HepG2 (cell line): Measurements from ENCODE around the gene NFE2L1. TPM values are rescaled to one million over a fixed set of nuclear protein-coding genes. Genes with fewer than 3 reads are reported as not detected.

ENCODE experiments used
- ATF1 ChIP-seq: IDR thresholded peaks from 2 replicates; pipeline ENCODE4 v1.6.1; 2016; ENCODE audit warnings: mild to moderate bottlenecking, control low read depth
- CREBL2 ChIP-seq: sonication (generic); formaldehyde crosslinking; IDR thresholded peaks from 2 replicates; pipeline ENCODE4 v1.8.1; 2023; ENCODE audit warnings: missing genetic modification reagents, mild to moderate bottlenecking, borderline replicate concordance
- EEA1 ChIP-seq: sonication (generic); formaldehyde crosslinking; IDR thresholded peaks from 2 replicates; pipeline ENCODE4 v1.5.1; 2020; ENCODE audit warnings: mild to moderate bottlenecking, missing genetic modification reagents, borderline replicate concordance
- ERF ChIP-seq: IDR thresholded peaks from 2 replicates; pipeline ENCODE4 v1.6.1; 2018; ENCODE audit warnings: missing biosample characterization, missing genetic modification reagents
- FOXP1 ChIP-seq, 2 experiments: fragments of 450-650 bp in 1 of 2; IDR thresholded peaks; 2 replicates each; pipeline ENCODE4 v1.6.1; 2017 to 2018; ENCODE audit warnings: antibody characterized with exemption in 1 of 2
- KLF15 ChIP-seq: sonication (generic); formaldehyde crosslinking; IDR thresholded peaks from 2 replicates; pipeline ENCODE4 v1.8.1; 2023; ENCODE audit warnings: borderline replicate concordance, mild to moderate bottlenecking, inconsistent platforms, missing genetic modification reagents, mixed read lengths
- MAF1 ChIP-seq: sonication (generic); formaldehyde crosslinking; IDR thresholded peaks from 2 replicates; pipeline ENCODE4 v1.5.0; 2020; ENCODE audit warnings: missing genetic modification reagents, borderline replicate concordance
- MXD4 ChIP-seq: IDR thresholded peaks from 2 replicates; pipeline ENCODE4 v1.6.1; 2016; ENCODE audit warnings: mild to moderate bottlenecking, missing biosample characterization, missing genetic modification reagents
- PITX1 ChIP-seq: sonication (generic); formaldehyde crosslinking; IDR thresholded peaks from 2 replicates; pipeline ENCODE4 v1.5.1; 2020; ENCODE audit warnings: mild to moderate bottlenecking, missing genetic modification reagents
- SATB2 ChIP-seq: sonication (generic); formaldehyde crosslinking; IDR thresholded peaks from 2 replicates; pipeline ENCODE4 v1.5.0; 2020; ENCODE audit warnings: missing genetic modification reagents
- SOX13 ChIP-seq, 3 experiments: fragments of 450-650 bp in 1 of 3; sonication (generic) in 1 of 3; formaldehyde crosslinking in 1 of 3; IDR thresholded peaks in 2 of 3; conservative IDR thresholded peaks in 1 of 3; 2 replicates each; pipeline versions ENCODE4 v1.5.0 to v1.6.1; 2016 to 2020; ENCODE audit warnings: antibody characterized with exemption in 1 of 3, mild to moderate bottlenecking in 1 of 3, missing compliant biosample characterization in 1 of 3, missing genetic modification reagents in 1 of 3, moderate library complexity in 1 of 3
- ZBTB14 ChIP-seq: sonication (generic); formaldehyde crosslinking; IDR thresholded peaks from 2 replicates; pipeline ENCODE4 v1.4.0; 2020; ENCODE audit warnings: missing genetic modification reagents
- ZBTB7A ChIP-seq: sonication (generic); formaldehyde crosslinking; IDR thresholded peaks from 2 replicates; pipeline ENCODE4 v1.8.0; 2022; ENCODE audit warnings: mild to moderate bottlenecking, missing genetic modification reagents
- ZC3H4 ChIP-seq: sonication (generic); formaldehyde crosslinking; IDR thresholded peaks from 2 replicates; pipeline ENCODE4 v1.4.0; 2020; ENCODE audit warnings: missing genetic modification reagents, borderline replicate concordance
- ZFP82 ChIP-seq: sonication (generic); formaldehyde crosslinking; IDR thresholded peaks from 2 replicates; pipeline ENCODE4 v1.5.1; 2020; ENCODE audit warnings: mild to moderate bottlenecking, missing genetic modification reagents, borderline replicate concordance
- ZFX ChIP-seq: sonication (generic); formaldehyde crosslinking; IDR thresholded peaks from 2 replicates; pipeline ENCODE4 v1.4.0; 2020; ENCODE audit warnings: mild to moderate bottlenecking, low read depth, missing genetic modification reagents, moderate library complexity
- ZNF142 ChIP-seq: sonication (generic); formaldehyde crosslinking; IDR thresholded peaks from 2 replicates; pipeline ENCODE4 v1.4.0; 2020; ENCODE audit warnings: missing genetic modification reagents
- ZNF33A ChIP-seq: sonication (generic); formaldehyde crosslinking; IDR thresholded peaks from 2 replicates; pipeline ENCODE4 v1.5.1; 2020; ENCODE audit warnings: missing genetic modification reagents, mild to moderate bottlenecking, moderate library complexity, borderline replicate concordance
- ZNF343 ChIP-seq: sonication (generic); formaldehyde crosslinking; IDR thresholded peaks from 2 replicates; pipeline ENCODE4 v1.4.0; 2020; ENCODE audit warnings: mild to moderate bottlenecking, missing genetic modification reagents
- ZNF460 ChIP-seq: sonication (generic); formaldehyde crosslinking; IDR thresholded peaks from 2 replicates; pipeline ENCODE4 v1.5.1; 2020; ENCODE audit warnings: missing genetic modification reagents, mild to moderate bottlenecking, borderline replicate concordance
- ZNF75D ChIP-seq: sonication (generic); formaldehyde crosslinking; IDR thresholded peaks from 2 replicates; pipeline ENCODE4 v1.8.1; 2023; ENCODE audit warnings: missing genetic modification reagents, mild to moderate bottlenecking, borderline replicate concordance
- polyA plus RNA-seq, 8 experiments: library from polyadenylated mRNA; depleted of rRNA in 3 of 8; stranded (reverse) in 7 of 8; unstranded in 1 of 8; fragments of >200 nt; fragmentation: Illumina TruSeq in 4 of 8; extraction: Trizol in 4 of 8; gene quantifications; 2 replicates each; pipeline versions ENCODE4 v1.2.1 to v1.2.3, GENCODE V29; 2011 to 2016; ENCODE audit warnings: low read depth in 4 of 8, missing spikeins in 1 of 8, mixed read lengths in 1 of 8; ENCODE audit not compliant: insufficient read depth in 1 of 8
- total RNA-seq, 5 experiments: library from RNA; depleted of rRNA; stranded (reverse); fragments of >200 nt; fragmentation: Illumina TruSeq; extraction: Trizol; gene quantifications; 2 replicates each; pipeline ENCODE4 v1.2.3, GENCODE V29; 2016; ENCODE audit warnings: low read depth in 1 of 5

NFE2L1 gene
- total and polyA plus RNA-seq, 2 of the 13 experiments (the other 11 are each of a cell fraction or from before 2014, with no cell fraction given): 67.0 to 234 TPM

- TF ChIP-seq ZNF33A (CRISPR knock-in tag) (no peak; the same call in 1 of the 2 replicates), ZC3H4 (CRISPR knock-in tag) (peak; percentile 45; the same call in 1 of the 2 replicates), ZNF75D (CRISPR knock-in tag) (no peak), ERF (CRISPR knock-in tag) (peak; percentile 77), ATF1 (0 out of 2 replicates have a peak, but pooled peaks have one; percentile 25), ZBTB14 (CRISPR knock-in tag) (no peak; the same call in 1 of the 2 replicates), SOX13 (IDR thresholded peaks at IDR 0.05) (peak; percentile 68), SOX13 (CRISPR knock-in tag; conservative IDR thresholded peaks at IDR 0.05 in 1 of 2, IDR thresholded peaks at IDR 0.05 in 1 of 2) (peak in 1 of 2 experiments; percentile 61; a peak in 1 of 4 replicates), MXD4 (CRISPR knock-in tag) (peak; percentile 86), EEA1 (0 out of 2 replicates have a peak, but pooled peaks have one; percentile 24), KLF15 (CRISPR knock-in tag) (0 out of 2 replicates have a peak, but pooled peaks have one; percentile 82), ZNF142 (CRISPR knock-in tag) (peak; percentile 80), CREBL2 (0 out of 2 replicates have a peak, but pooled peaks have one; percentile 29), ZBTB7A (CRISPR knock-in tag) (0 out of 2 replicates have a peak, but pooled peaks have one; percentile 15), ZFX (CRISPR knock-in tag) (peak; percentile 98), FOXP1 (IDR thresholded peaks at IDR 0.05) (peak; percentile 45; the same call in 1 of the 2 replicates), FOXP1 (CRISPR knock-in tag; IDR thresholded peaks at IDR 0.05) (peak; percentile 80), ZNF460 (CRISPR knock-in tag) (no peak), SATB2 (CRISPR knock-in tag) (peak; percentile 46; the same call in 1 of the 2 replicates), PITX1 (CRISPR knock-in tag) (peak; percentile 58), MAF1 (CRISPR knock-in tag) (peak; percentile 60; the same call in 1 of the 2 replicates), ZNF343 (CRISPR knock-in tag) (no peak; the same call in none of the 2 replicates), ZFP82 (CRISPR knock-in tag) (0 out of 2 replicates have a peak, but pooled peaks have one; percentile 73)
Measured at GRCh38 chr17:48048384-48049126, 396 bp downstream of the NFE2L1 start (continued).
